Vagina (tissue), 2 donors: ENCODE data around the gene NEK5. TPM values are rescaled to one million over a fixed set of nuclear protein-coding genes. Genes with fewer than 3 reads are reported as not detected.

Experiments
- DNase-seq, 2 donors: peaks; one replicate each; pipeline ENCODE4 v3.0.0-alpha.2; 2017; ENCODE audit errors: extremely low spot score in 2 of 2
- H3K27ac ChIP-seq: fragments of 200-600 bp; sonication (generic); one replicate; pipeline ENCODE4 v1.5.1; 2019
- H3K27me3 ChIP-seq: fragments of 200-600 bp; sonication (generic); one replicate; pipeline ENCODE4 v1.5.1; 2019
- H3K36me3 ChIP-seq, 2 donors: fragments of 200-600 bp; sonication (generic); one replicate each; pipeline ENCODE4 v1.5.1; 2017 to 2019
- H3K4me1 ChIP-seq: fragments of 200-600 bp; sonication (generic); one replicate; pipeline ENCODE4 v1.5.1; 2019
- H3K4me3 ChIP-seq, 2 donors: fragments of 200-600 bp; sonication (generic); 1 replicate in 1 of 2; 2 replicates in 1 of 2; pipeline ENCODE4 v1.5.1; 2016 to 2019
- H3K9me3 ChIP-seq: fragments of 200-600 bp; sonication (generic); one replicate; pipeline ENCODE4 v1.5.1; 2019
- CTCF ChIP-seq, 3 experiments: fragments of 450-650 bp in 2 of 3; fragments of 200-600 bp in 1 of 3; sonication (generic) in 1 of 3; IDR thresholded peaks; one replicate each; pipeline ENCODE4 v1.5.1; 2017 to 2019; ENCODE audit warnings: antibody characterized with exemption in 3 of 3, mild to moderate bottlenecking in 2 of 3, moderate library complexity in 2 of 3
- POLR2A ChIP-seq, 2 donors: fragments of 450-650 bp; IDR thresholded peaks; one replicate each; pipeline ENCODE4 v1.6.1; 2017; ENCODE audit warnings: antibody characterized with exemption in 2 of 2, mild to moderate bottlenecking in 2 of 2, moderate library complexity in 2 of 2
- POLR2AphosphoS5 ChIP-seq, 2 donors: sonication (generic); formaldehyde crosslinking; IDR thresholded peaks; one replicate each; pipeline ENCODE4 v1.9.0; 2017; ENCODE audit warnings: antibody characterized with exemption in 2 of 2, mild to moderate bottlenecking in 2 of 2, low read depth in 1 of 2; ENCODE audit not compliant: insufficient read depth in 1 of 2
- intact Hi-C: fragments of 100-400 bp; cut with DNase I; formaldehyde crosslinking; loops from one replicate; pipeline ENCODE4 v1.15.1; 2023
- total RNA-seq: library from RNA; depleted of rRNA; stranded (reverse); fragments of >200 nt; gene quantifications from one replicate; pipeline ENCODE4 v1.2.3, GENCODE V29; 2016

Gene NEK5
- total RNA-seq, 1 donor from 2014 or later, result 0.98 TPM

GRCh38 chr13:52137489-52137888, 8.6 kb upstream of the NEK5 start:
- Histone ChIP-seq H3K9me3 (no peaks in the 10 kb centered on the region), H3K4me1 (no peaks in the 10 kb centered on the region), H3K4me3 (no peak overlapping the region), H3K27ac (no peak overlapping the region), H3K36me3 (peaks cover 0 to 33% of the 10 kb centered on the region in 2 donors), H3K27me3 (no peaks in the 10 kb centered on the region)
- TF ChIP-seq POLR2AphosphoS5 (IDR thresholded peaks at IDR 0.05; ENCODE audit: insufficient read depth in 1 of 2, low read depth in 1 of 2) (no peak), POLR2A (IDR thresholded peaks at IDR 0.05) (no peak), CTCF (IDR thresholded peaks at IDR 0.05) (no peak)
- intact Hi-C loops, result no loop called here
- no peak for DNase-seq

DNA sequence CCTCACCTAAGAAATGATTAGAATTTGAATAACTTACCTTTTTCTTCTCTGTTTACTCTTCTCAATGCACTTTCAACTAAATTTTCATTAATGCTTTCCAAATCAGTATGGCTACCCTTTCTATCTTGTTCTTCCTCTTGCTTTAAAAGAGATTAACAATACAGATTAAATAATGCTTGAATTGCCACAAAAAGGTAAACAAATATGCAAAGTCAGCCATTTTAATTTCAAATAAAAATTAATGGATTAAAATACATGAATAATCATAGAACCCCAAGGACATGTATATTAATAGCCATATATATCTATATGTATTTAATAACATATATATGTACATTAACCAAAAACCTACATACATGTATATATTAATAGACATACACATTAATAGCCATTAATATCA, 7.9 kb upstream of the NEK5 start:
- no peaks in the 10 kb centered on the region for H3K27me3 ChIP-seq
- TF ChIP-seq CTCF (IDR thresholded peaks at IDR 0.05) (no peak), POLR2AphosphoS5 (IDR thresholded peaks at IDR 0.05; ENCODE audit: insufficient read depth in 1 of 2, low read depth in 1 of 2) (no peak), POLR2A (IDR thresholded peaks at IDR 0.05) (no peak)
- DNase-seq, result no peak

DNA sequence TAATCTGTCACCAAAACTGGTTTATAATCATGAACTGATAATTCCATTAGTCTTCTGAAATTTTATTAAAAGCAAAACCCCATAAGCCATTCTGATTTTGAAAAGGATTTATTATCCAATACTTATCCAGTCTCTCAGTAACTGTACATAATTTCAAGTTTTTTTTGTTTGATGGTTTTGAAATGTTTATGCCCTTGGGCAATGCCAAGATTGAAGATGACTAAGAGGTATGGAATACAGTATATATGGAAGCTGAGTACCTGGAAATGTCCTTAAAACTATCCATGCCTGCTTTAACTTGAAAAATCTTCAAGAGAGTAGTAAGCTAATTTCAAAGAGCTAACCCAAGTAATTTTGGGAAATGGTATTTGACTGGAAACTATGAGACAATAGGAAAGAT, 1.8 kb upstream of the NEK5 start:
- intact Hi-C loops, result no loop called here
- no peak for DNase-seq
- TF ChIP-seq POLR2A (IDR thresholded peaks at IDR 0.05) (no peak), CTCF (IDR thresholded peaks at IDR 0.05) (no peak), POLR2AphosphoS5 (IDR thresholded peaks at IDR 0.05; ENCODE audit: insufficient read depth in 1 of 2, low read depth in 1 of 2) (no peak)

More for the DNA sequence above, 7.9 kb upstream of the NEK5 start:
- Histone ChIP-seq H3K27ac (no peak overlapping the region), H3K9me3 (no peaks in the 10 kb centered on the region), H3K4me3 (no peak overlapping the region), H3K4me1 (no peaks in the 10 kb centered on the region), H3K36me3 (peaks cover 0 to 38% of the 10 kb centered on the region in 2 donors)
- intact Hi-C loops, result no loop called here

DNA sequence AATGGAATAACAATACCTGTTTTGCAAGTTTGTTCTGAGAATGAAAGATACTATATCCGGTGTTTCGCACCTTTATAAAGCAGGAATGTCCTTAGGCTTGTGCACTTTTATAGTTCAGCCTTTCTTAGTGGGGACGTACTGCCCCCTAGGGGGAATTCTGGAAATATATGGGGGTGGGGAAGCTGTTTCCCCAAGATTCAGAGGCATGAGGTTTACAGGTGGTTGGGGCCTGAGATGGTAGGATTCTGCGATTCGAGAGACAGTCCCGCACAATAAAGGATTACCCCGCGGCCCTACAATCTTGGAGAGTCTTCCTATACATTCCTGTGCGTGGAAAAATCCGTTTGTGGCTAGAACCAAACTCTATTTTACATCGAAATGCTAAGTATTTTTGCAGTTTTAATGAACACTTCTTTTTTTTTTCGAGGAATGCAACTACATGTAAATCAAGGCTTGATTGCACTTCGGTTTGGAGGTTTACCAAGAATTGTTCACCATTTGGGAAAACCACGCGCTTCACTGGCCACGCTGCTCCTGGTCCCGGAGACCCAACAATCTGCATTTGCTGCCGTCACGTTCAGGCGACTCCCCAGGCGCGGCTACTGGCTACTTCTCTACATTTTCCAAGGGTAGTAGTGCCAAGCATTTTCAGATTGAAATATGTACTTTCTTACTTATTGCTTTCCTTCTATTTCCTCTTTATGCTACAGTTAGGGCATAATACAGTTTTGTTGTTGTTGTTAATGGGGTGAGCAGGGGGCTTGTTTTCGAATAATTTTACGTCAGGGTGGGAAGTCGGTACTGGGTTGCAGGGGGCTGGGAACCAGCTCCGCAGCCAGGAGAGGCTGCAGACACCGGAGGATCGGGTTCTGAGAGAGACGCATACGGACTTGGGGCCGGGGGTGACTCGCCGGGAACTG, 830 bp downstream of the NEK5 start:
- peaks cover 12% of the 10 kb centered on the region for H3K4me1 ChIP-seq
- H3K36me3 ChIP-seq, result peaks cover 0 to 15% of the 10 kb centered on the region in 2 donors
- no peak for DNase-seq
- H3K27me3 ChIP-seq, result no peaks in the 10 kb centered on the region
- H3K27ac ChIP-seq, result peak overlapping the region; percentile 54
- intact Hi-C loops, result loop anchor here (5.0 to 10.0 kb wide), 3 partner anchors 133 to 313 kb away; no protein-coding TSS in a partner anchor
- H3K9me3 ChIP-seq, result no peaks in the 10 kb centered on the region
- peak overlapping the region; percentile 54 to 63 for H3K4me3 ChIP-seq
- peak in 1 of 2 donors; percentile 69 for TF ChIP-seq POLR2AphosphoS5 (IDR thresholded peaks at IDR 0.05; ENCODE audit: insufficient read depth in 1 of 2, low read depth in 1 of 2)
- no peak for TF ChIP-seq POLR2A (IDR thresholded peaks at IDR 0.05)
- TF ChIP-seq CTCF (IDR thresholded peaks at IDR 0.05), result peak; percentile 32 to 80 (median 67)

More for the DNA sequence above, 1.8 kb upstream of the NEK5 start:
- no peak overlapping the region for H3K4me3 ChIP-seq
- H3K4me1 ChIP-seq, result peaks cover 12% of the 10 kb centered on the region
- H3K9me3 ChIP-seq, result no peaks in the 10 kb centered on the region
- no peaks in the 10 kb centered on the region for H3K27me3 ChIP-seq
- no peak overlapping the region for H3K27ac ChIP-seq
- H3K36me3 ChIP-seq, result peaks cover 0 to 38% of the 10 kb centered on the region in 2 donors

GRCh38 chr13:52127378-52127777, 1.5 kb downstream of the NEK5 start:
- peaks cover 12% of the 10 kb centered on the region for H3K4me1 ChIP-seq
- no peak overlapping the region for H3K27ac ChIP-seq
- no peaks in the 10 kb centered on the region for H3K9me3 ChIP-seq
- no peak for DNase-seq
- peaks cover 0 to 8% of the 10 kb centered on the region in 2 donors for H3K36me3 ChIP-seq
- H3K4me3 ChIP-seq, result peak overlapping the region in 1 of 2 donors; percentile 54
- no peaks in the 10 kb centered on the region for H3K27me3 ChIP-seq
- intact Hi-C loops, result loop anchor here (5.0 to 10.0 kb wide), 3 partner anchors 133 to 313 kb away; no protein-coding TSS in a partner anchor
- TF ChIP-seq POLR2AphosphoS5 (IDR thresholded peaks at IDR 0.05; ENCODE audit: insufficient read depth in 1 of 2, low read depth in 1 of 2), result no peak
- TF ChIP-seq POLR2A (IDR thresholded peaks at IDR 0.05), result no peak
- TF ChIP-seq CTCF (IDR thresholded peaks at IDR 0.05), result no peak
